ENCODE results near the gene PACSIN1. TPM values are rescaled to one million over a fixed set of nuclear protein-coding genes. Genes with fewer than 3 reads are reported as not detected.

The PACSIN1 gene
- total and polyA plus RNA-seq, 9 donors = 0.08 to 0.55 (median 0.45) TPM; not detected in 2

GRCh38 chr6:34517461-34517881 is 51.6 kb downstream of the PACSIN1 start:
- Histone ChIP-seq H3K27ac (no peak overlapping the region), H3K36me3 (no peaks in the 10 kb centered on the region), H3K9me3 (no peaks in the 10 kb centered on the region), H3K4me1 (ENCODE audit: insufficient read depth) (peaks cover 5% of the 10 kb centered on the region), H3K27me3 (no peaks in the 10 kb centered on the region), H3K4me3 (no peak overlapping the region)
- DNase-seq = no peak
- WGBS, 3 donors = 76 to 83% (median 80%) methylated on average over 4 of the region's 4 CpGs
- intact Hi-C loops (cut with DNase I) = no loop called here
- TF ChIP-seq POLR2A (IDR thresholded peaks at IDR 0.05) (no peak), CTCF (IDR thresholded peaks at IDR 0.05) (no peak)

GRCh38 chr6:34517966-34518365 is 52.1 kb downstream of the PACSIN1 start:
- intact Hi-C loops (cut with DNase I) = no loop called here
- no peak overlapping the region for H3K4me3 ChIP-seq
- WGBS, 3 donors = 84 to 92% (median 88%) methylated on average over 8 of the region's 8 CpGs
- H3K27ac ChIP-seq = no peak overlapping the region
- no peaks in the 10 kb centered on the region for H3K9me3 ChIP-seq
- no peak for DNase-seq
- H3K4me1 ChIP-seq (ENCODE audit: insufficient read depth) = peaks cover 5% of the 10 kb centered on the region
- no peaks in the 10 kb centered on the region for H3K36me3 ChIP-seq
- TF ChIP-seq POLR2A (IDR thresholded peaks at IDR 0.05) (no peak), CTCF (IDR thresholded peaks at IDR 0.05) (no peak), EP300 (IDR thresholded peaks at IDR 0.05) (no peak)
- no peaks in the 10 kb centered on the region for H3K27me3 ChIP-seq

- H3K27ac ChIP-seq = no peak overlapping the region
- intact Hi-C loops (cut with DNase I) = no loop called here
- peak in 2 of 5 donors; percentile 1 to 12 for DNase-seq
- H3K36me3 ChIP-seq = no peaks in the 10 kb centered on the region
- peaks cover 5% of the 10 kb centered on the region for H3K4me1 ChIP-seq (ENCODE audit: insufficient read depth)
- TF ChIP-seq EP300 (IDR thresholded peaks at IDR 0.05) = no peak
- TF ChIP-seq POLR2A (IDR thresholded peaks at IDR 0.05) = no peak
- no peak for TF ChIP-seq CTCF (IDR thresholded peaks at IDR 0.05)
- no peak overlapping the region for H3K4me3 ChIP-seq
- H3K9me3 ChIP-seq = no peaks in the 10 kb centered on the region
- no peaks in the 10 kb centered on the region for H3K27me3 ChIP-seq
- WGBS, 3 donors = 87 to 97% (median 93%) methylated on average over 4 of the region's 4 CpGs
Observed at GRCh38 chr6:34518669-34519365, 52.9 kb downstream of the PACSIN1 start.

GRCh38 chr6:34519971-34520644 is 54.2 kb downstream of the PACSIN1 start:
- WGBS, 3 donors = 83 to 94% (median 89%) methylated on average over 8 of the region's 8 CpGs
- DNase-seq = peak in 1 of 5 donors; percentile 25
- intact Hi-C loops (cut with DNase I) = no loop called here

More at GRCh38 chr6:34519971-34520644, 54.2 kb downstream of the PACSIN1 start:
- no peaks in the 10 kb centered on the region for H3K27me3 ChIP-seq
- H3K4me3 ChIP-seq = no peak overlapping the region
- H3K27ac ChIP-seq = no peak overlapping the region
- H3K36me3 ChIP-seq = no peaks in the 10 kb centered on the region
- H3K4me1 ChIP-seq (ENCODE audit: insufficient read depth) = no peaks in the 10 kb centered on the region
- TF ChIP-seq CTCF (IDR thresholded peaks at IDR 0.05) (no peak), POLR2A (IDR thresholded peaks at IDR 0.05) (no peak), EP300 (IDR thresholded peaks at IDR 0.05) (no peak)
- no peaks in the 10 kb centered on the region for H3K9me3 ChIP-seq
